Adrenal gland (tissue), 5 donors: ENCODE data around the gene MSH2.

ENCODE experiments used
- CTCF ChIP-seq, 6 experiments: fragments of 450-650 bp in 4 of 6; fragments of 200-600 bp in 2 of 6; sonication (generic) in 1 of 6; IDR thresholded peaks; 1 replicate in 5 of 6; 2 replicates in 1 of 6; pipeline versions ENCODE4 v1.5.1 to v1.8.0; 2016 to 2021; ENCODE audit warnings: antibody characterized with exemption in 6 of 6, mild to moderate bottlenecking in 2 of 6, moderate library complexity in 1 of 6
- POLR2A ChIP-seq, 2 donors: fragments of 450-650 bp; IDR thresholded peaks; one replicate each; pipeline ENCODE4 v1.6.1; 2017; ENCODE audit warnings: antibody characterized with exemption in 2 of 2, mild to moderate bottlenecking in 2 of 2, moderate library complexity in 1 of 2
- donor health status: DM: no; HTN: no; CAD: no.

GRCh38 chr2:47438783-47439182 lies 35.8 kb downstream of the MSH2 start:
- TF ChIP-seq CTCF (IDR thresholded peaks at IDR 0.05) (no peak), POLR2A (IDR thresholded peaks at IDR 0.05) (no peak)
